ENCODE data around the gene PPP3CB.
"Not testable (repeated sequence)": the region's sequence is repeated elsewhere in the genome, so short reads cannot be mapped to it uniquely, and the experiment has no call there.

Gene PPP3CB

DNA sequence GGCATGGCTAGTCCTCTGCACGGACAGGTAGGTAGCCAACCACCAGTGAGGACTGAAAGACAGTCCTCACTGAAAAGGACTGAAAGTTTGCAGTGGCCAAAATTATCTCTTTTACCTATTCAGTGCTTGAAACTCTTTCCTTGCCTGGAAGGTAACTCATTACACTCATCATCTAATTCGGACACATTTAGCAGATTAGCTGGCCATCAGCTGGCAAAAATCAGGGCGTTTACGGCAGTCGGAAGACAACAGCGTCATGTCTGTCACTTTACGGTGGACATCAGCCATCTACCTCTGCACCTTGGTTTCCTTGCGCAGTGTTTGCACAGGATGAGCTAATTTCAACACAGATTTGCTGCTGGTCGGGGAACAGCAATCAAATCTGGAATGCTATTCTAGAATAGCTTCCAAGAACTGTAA, 82.7 kb downstream of the PPP3CB start:
- Histone ChIP-seq H3K4me3 (ENCODE audit: low read length) (peak overlapping the region; percentile 94), H3K4me1 (ENCODE audit: control insufficient read depth, low read depth, low read length) (peaks cover 10% of the 10 kb centered on the region), H3K9ac (ENCODE audit: low read length) (peak overlapping the region; percentile 83), H3K36me3 (ENCODE audit: control insufficient read depth, low read depth, low read length) (no peaks in the 10 kb centered on the region), H3K27ac (ENCODE audit: low read length) (peak overlapping the region; percentile 61), H3K9me3 (ENCODE audit: control insufficient read depth, low read depth, low read length) (no peaks in the 10 kb centered on the region), H3K27me3 (ENCODE audit: control insufficient read depth, insufficient read depth, low read length) (no peaks in the 10 kb centered on the region)

DNA sequence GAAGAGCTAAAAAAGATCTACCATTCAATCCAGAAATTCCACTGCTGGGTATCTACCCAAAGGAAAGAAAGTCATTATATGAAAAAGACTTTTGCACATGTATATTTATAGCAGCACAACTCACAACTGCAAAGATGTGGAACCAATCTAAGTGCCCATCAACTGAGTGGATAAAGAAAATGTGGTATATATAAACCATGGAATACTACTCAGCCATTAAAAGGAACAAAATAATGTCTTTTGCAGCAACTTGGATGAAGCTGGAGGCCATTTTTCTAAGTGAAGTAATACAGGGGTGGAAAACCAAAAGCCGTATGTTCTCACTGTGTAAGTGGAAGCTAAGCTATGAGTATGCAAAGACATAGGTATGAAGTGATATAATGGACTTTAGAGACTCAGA, 84.9 kb downstream of the PPP3CB start:
- H3K4me3 ChIP-seq (ENCODE audit: low read length), result no peak overlapping the region
- H3K27me3 ChIP-seq (ENCODE audit: control insufficient read depth, insufficient read depth, low read length), result no peaks in the 10 kb centered on the region
- H3K4me1 ChIP-seq (ENCODE audit: control insufficient read depth, low read depth, low read length), result peaks cover 10% of the 10 kb centered on the region
- H3K36me3 ChIP-seq (ENCODE audit: control insufficient read depth, low read depth, low read length), result no peaks in the 10 kb centered on the region
- H3K27ac ChIP-seq (ENCODE audit: low read length), result no peak overlapping the region
- no peaks in the 10 kb centered on the region for H3K9me3 ChIP-seq (ENCODE audit: control insufficient read depth, low read depth, low read length)
- H3K9ac ChIP-seq (ENCODE audit: low read length), result no peak overlapping the region

DNA sequence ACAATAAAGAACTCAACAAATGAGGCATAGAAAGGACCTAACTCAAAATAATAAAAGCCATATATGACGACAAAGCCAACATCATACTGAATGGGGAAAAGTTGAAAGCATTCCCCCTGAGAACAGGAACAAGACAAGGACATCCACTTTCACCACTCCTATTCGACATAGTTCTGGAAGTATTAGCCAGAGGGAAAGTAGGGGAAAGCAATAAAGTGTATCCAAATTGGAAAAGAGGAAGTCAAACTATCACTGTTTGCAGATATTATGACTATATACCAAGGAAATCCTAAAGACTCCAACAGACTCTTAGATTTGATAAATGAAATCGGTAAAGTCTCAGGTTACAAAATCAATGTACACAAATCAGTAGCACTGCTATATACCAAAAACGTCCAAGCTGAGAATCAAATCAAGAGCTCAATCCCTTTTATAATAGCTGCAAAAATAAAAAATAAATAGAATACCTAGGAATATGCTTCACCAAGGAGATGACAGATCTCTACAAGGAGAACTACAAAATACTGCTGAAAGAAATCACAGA, 86.8 kb downstream of the PPP3CB start:
- Histone ChIP-seq H3K4me3 (ENCODE audit: low read length) (no peak overlapping the region), H3K36me3 (ENCODE audit: control insufficient read depth, low read depth, low read length) (no peaks in the 10 kb centered on the region), H3K9ac (ENCODE audit: low read length) (no peak overlapping the region), H3K4me1 (ENCODE audit: control insufficient read depth, low read depth, low read length) (peaks cover 3% of the 10 kb centered on the region), H3K27me3 (ENCODE audit: control insufficient read depth, insufficient read depth, low read length) (no peaks in the 10 kb centered on the region), H3K27ac (ENCODE audit: low read length) (no peak overlapping the region), H3K9me3 (ENCODE audit: control insufficient read depth, low read depth, low read length) (no peaks in the 10 kb centered on the region)

DNA sequence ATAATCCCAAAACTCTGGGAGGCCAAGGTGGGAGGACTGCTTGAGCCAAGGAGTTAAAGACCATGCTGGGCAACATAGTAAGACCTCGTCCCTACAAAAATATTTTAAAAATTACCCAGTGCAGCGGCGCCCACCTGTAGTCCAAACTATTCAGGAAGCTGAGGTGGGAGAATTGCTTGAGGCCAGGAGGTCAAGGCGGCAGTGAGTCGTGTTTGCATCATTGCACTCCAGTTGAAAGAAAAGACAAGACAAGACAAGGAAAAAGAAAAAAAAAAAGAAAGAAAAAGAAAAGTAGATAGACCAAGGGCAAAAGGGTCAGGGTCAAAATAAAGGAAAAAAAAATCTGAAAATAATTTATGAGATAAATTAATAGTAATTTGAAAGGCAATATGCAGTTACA, 87.8 kb downstream of the PPP3CB start:
- Histone ChIP-seq H3K4me3 (ENCODE audit: low read length) (no peak overlapping the region), H3K27ac (ENCODE audit: low read length) (no peak overlapping the region), H3K9me3 (ENCODE audit: control insufficient read depth, low read depth, low read length) (no peaks in the 10 kb centered on the region), H3K9ac (ENCODE audit: low read length) (no peak overlapping the region), H3K4me1 (ENCODE audit: control insufficient read depth, low read depth, low read length) (peaks cover 3% of the 10 kb centered on the region), H3K27me3 (ENCODE audit: control insufficient read depth, insufficient read depth, low read length) (no peaks in the 10 kb centered on the region), H3K36me3 (ENCODE audit: control insufficient read depth, low read depth, low read length) (no peaks in the 10 kb centered on the region)

DNA sequence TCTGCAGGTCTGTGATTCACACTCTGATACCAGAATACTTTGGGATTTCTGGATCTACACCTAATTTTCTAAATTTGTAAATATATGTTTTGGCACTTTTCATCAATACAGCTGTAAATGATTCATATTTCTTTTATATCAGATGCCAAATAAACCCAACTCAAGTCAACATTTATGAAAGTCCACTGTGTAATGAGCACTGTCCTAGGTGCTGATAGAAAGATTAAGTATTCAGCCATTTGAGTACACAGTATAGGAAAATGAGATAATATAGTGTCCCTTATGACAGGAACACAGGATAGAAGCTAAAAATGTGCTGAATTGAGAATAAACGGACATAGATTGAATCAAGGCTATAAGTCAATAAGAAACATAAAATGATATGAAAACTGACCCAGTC, 88.3 kb downstream of the PPP3CB start:
- no peaks in the 10 kb centered on the region for H3K4me1 ChIP-seq (ENCODE audit: control insufficient read depth, low read depth, low read length)
- H3K9ac ChIP-seq (ENCODE audit: low read length), result no peak overlapping the region
- no peaks in the 10 kb centered on the region for H3K36me3 ChIP-seq (ENCODE audit: control insufficient read depth, low read depth, low read length)
- no peak overlapping the region for H3K27ac ChIP-seq (ENCODE audit: low read length)
- no peaks in the 10 kb centered on the region for H3K9me3 ChIP-seq (ENCODE audit: control insufficient read depth, low read depth, low read length)
- H3K4me3 ChIP-seq (ENCODE audit: low read length), result no peak overlapping the region
- H3K27me3 ChIP-seq (ENCODE audit: control insufficient read depth, insufficient read depth, low read length), result no peaks in the 10 kb centered on the region

DNA sequence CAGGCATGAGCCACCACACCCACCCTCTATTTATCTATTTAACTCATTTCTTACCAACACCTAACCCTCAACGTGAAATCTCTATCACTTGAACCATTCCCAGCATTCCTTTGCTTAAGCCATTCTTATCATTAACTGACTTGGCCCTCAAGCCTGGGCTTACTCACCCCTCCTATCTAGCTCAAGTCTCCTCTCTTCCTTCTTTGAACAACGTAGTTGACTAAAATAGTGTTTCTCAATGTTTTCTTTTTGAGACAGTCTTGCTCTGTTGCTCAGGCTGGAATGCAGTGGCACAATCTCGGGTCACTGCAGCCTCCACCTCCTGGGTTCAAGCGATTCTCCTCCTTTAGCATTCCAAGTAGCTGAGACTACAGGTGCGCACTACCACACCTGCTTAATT, 89.0 kb downstream of the PPP3CB start:
- Histone ChIP-seq H3K36me3 (ENCODE audit: control insufficient read depth, low read depth, low read length) (no peaks in the 10 kb centered on the region), H3K27me3 (ENCODE audit: control insufficient read depth, insufficient read depth, low read length) (no peaks in the 10 kb centered on the region), H3K9me3 (ENCODE audit: control insufficient read depth, low read depth, low read length) (no peaks in the 10 kb centered on the region), H3K27ac (ENCODE audit: low read length) (no peak overlapping the region), H3K4me1 (ENCODE audit: control insufficient read depth, low read depth, low read length) (no peaks in the 10 kb centered on the region), H3K4me3 (ENCODE audit: low read length) (no peak overlapping the region), H3K9ac (ENCODE audit: low read length) (no peak overlapping the region)

DNA sequence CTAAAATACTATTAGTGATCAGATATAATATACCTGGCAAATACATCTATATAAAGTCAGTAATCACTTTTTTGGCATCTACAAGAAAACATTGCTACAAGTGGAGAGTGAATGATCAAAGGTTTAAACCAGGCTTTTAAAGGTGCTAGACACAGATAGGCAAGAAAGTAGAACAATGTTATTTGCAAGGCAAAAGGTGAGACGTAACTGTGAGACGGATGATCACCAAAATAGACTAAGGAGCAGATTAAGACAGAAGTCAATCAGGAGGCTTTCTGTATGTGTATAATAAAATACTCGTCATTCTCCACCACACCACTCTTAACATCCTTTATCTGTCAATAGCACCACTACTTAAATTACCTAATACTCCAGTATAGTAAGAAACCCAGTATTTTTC, 90.3 kb downstream of the PPP3CB start:
- no peaks in the 10 kb centered on the region for H3K27me3 ChIP-seq (ENCODE audit: control insufficient read depth, insufficient read depth, low read length)
- H3K9ac ChIP-seq (ENCODE audit: low read length), result no peak overlapping the region
- no peak overlapping the region for H3K27ac ChIP-seq (ENCODE audit: low read length)
- no peaks in the 10 kb centered on the region for H3K36me3 ChIP-seq (ENCODE audit: control insufficient read depth, low read depth, low read length)
- no peaks in the 10 kb centered on the region for H3K4me1 ChIP-seq (ENCODE audit: control insufficient read depth, low read depth, low read length)
- H3K9me3 ChIP-seq (ENCODE audit: control insufficient read depth, low read depth, low read length), result no peaks in the 10 kb centered on the region
- H3K4me3 ChIP-seq (ENCODE audit: low read length), result no peak overlapping the region

DNA sequence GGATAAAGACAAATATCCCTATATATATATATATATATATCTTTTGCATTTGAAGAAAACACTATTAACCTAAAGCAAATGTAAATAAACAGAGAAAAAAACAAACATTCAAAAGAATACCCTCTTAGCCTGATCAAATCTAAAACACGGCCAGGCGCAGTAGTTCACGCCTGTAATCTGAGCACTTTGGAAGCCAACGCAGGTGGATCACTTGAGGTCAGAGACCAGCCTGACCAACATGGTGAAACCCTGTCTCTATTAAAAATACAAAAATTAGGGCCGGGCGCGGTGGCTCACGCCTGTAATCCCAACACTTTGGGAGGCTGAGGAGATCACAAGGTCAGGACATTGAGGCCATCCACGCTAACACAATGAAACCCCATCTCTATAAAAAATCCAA, 91.1 kb downstream of the PPP3CB start:
- Histone ChIP-seq H3K4me3 (ENCODE audit: low read length) (no peak overlapping the region), H3K9me3 (ENCODE audit: control insufficient read depth, low read depth, low read length) (no peaks in the 10 kb centered on the region), H3K27me3 (ENCODE audit: control insufficient read depth, insufficient read depth, low read length) (no peaks in the 10 kb centered on the region), H3K36me3 (ENCODE audit: control insufficient read depth, low read depth, low read length) (no peaks in the 10 kb centered on the region), H3K27ac (ENCODE audit: low read length) (no peak overlapping the region), H3K9ac (ENCODE audit: low read length) (no peak overlapping the region), H3K4me1 (ENCODE audit: control insufficient read depth, low read depth, low read length) (no peaks in the 10 kb centered on the region)

DNA sequence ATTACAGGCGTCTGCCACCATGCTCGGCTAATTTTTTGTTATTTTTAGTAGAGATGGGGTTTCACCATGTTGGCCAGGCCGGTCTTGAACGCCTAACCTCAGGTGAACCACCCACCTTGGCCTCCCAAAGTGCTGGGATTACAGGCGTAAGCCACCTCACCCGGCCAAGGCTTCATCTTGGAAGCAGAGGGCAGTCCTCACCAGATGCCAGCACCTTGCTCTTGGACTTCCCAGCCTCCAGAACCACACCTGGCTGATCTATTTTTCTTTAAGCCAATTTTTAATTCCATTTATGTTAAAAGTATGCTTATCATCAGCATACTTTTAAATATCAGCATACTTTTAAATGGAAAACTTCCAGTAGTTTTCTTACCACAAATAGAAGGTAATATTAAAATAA, 94.2 kb downstream of the PPP3CB start:
- Histone ChIP-seq H3K9me3 (ENCODE audit: control insufficient read depth, low read depth, low read length) (no peaks in the 10 kb centered on the region), H3K27ac (ENCODE audit: low read length) (no peak overlapping the region), H3K4me3 (ENCODE audit: low read length) (no peak overlapping the region), H3K9ac (ENCODE audit: low read length) (no peak overlapping the region), H3K27me3 (ENCODE audit: control insufficient read depth, insufficient read depth, low read length) (no peaks in the 10 kb centered on the region), H3K36me3 (ENCODE audit: control insufficient read depth, low read depth, low read length) (peaks cover 2% of the 10 kb centered on the region), H3K4me1 (ENCODE audit: control insufficient read depth, low read depth, low read length) (no peaks in the 10 kb centered on the region)

DNA sequence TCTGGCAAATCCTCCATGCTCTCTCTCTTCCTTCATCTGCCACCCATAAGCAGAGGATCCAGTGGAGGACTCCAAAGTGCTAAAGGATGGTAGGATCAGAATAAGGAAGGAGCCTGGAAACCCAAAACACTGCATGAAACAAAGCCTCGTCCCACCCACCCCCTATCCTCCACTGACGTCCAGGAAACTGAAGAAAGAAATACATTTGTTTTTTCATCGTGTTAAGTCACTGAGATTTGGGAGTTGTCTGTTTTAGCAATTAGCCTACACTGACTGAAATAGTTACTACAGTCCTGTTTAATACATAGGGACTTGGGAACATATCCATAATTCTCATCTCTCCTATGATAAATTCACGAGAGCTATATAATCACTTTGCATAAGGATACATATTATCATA, 96.8 kb downstream of the PPP3CB start:
- no peak overlapping the region for H3K9ac ChIP-seq (ENCODE audit: low read length)
- peaks cover 21% of the 10 kb centered on the region for H3K36me3 ChIP-seq (ENCODE audit: control insufficient read depth, low read depth, low read length)

DNA sequence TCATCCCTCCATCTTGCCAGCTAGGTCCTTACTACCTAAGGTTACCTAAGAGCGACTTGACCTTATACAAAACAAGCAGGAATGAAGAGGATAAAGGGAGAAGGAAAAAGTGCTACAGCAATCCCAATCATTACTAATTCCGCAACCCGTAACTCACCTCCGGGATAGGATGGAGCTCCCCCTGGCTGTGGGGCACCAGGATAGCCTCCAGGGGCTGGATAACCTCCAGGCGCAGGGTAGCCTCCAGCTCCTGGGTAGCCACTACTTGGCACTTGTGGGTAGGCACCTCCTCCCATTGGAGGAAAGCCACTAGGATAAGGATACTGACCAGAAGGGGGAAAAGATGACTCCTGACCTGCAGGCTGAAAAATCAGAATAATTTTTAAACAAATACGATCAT, 97.8 kb downstream of the PPP3CB start:
- no peaks in the 10 kb centered on the region for H3K4me1 ChIP-seq (ENCODE audit: control insufficient read depth, low read depth, low read length)
- H3K27me3 ChIP-seq (ENCODE audit: control insufficient read depth, insufficient read depth, low read length), result no peaks in the 10 kb centered on the region
- H3K9me3 ChIP-seq (ENCODE audit: control insufficient read depth, low read depth, low read length), result no peaks in the 10 kb centered on the region
- no peak overlapping the region for H3K9ac ChIP-seq (ENCODE audit: low read length)
- no peak overlapping the region for H3K27ac ChIP-seq (ENCODE audit: low read length)
- peaks cover 21% of the 10 kb centered on the region for H3K36me3 ChIP-seq (ENCODE audit: control insufficient read depth, low read depth, low read length)
- H3K4me3 ChIP-seq (ENCODE audit: low read length), result no peak overlapping the region

More for the DNA sequence above, 96.8 kb downstream of the PPP3CB start:
- Histone ChIP-seq H3K27me3 (ENCODE audit: control insufficient read depth, insufficient read depth, low read length) (no peaks in the 10 kb centered on the region), H3K4me1 (ENCODE audit: control insufficient read depth, low read depth, low read length) (no peaks in the 10 kb centered on the region), H3K27ac (ENCODE audit: low read length) (no peak overlapping the region), H3K9me3 (ENCODE audit: control insufficient read depth, low read depth, low read length) (no peaks in the 10 kb centered on the region), H3K4me3 (ENCODE audit: low read length) (no peak overlapping the region)

DNA sequence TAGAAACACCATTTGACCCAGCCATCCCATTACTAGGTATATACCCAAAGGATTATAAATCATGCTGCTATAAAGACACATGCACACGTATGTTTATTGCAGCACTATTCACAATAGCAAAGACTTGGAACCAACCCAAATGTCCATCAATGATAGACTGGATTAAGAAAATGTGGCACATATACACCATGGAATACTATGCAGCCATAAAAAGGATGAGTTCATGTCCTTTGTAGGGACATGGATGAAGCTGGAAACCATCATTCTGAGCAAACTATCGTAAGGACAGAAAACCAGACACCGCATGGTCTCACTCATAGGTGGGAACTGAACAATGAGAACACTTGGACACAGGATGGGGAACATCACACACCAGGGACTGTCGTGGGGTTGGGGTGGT, 101.5 kb downstream of the PPP3CB start:
- peaks cover 30% of the 10 kb centered on the region for H3K36me3 ChIP-seq (ENCODE audit: control insufficient read depth, low read depth, low read length)
- not testable (repeated sequence) for H3K9ac ChIP-seq (ENCODE audit: low read length); H3K4me1 ChIP-seq (ENCODE audit: control insufficient read depth, low read depth, low read length); H3K9me3 ChIP-seq (ENCODE audit: control insufficient read depth, low read depth, low read length); H3K27me3 ChIP-seq (ENCODE audit: control insufficient read depth, insufficient read depth, low read length); H3K27ac ChIP-seq (ENCODE audit: low read length); H3K4me3 ChIP-seq (ENCODE audit: low read length)
